HepG2 (cell line): Measurements from ENCODE around the gene TPST2. TPM values are rescaled to one million over a fixed set of nuclear protein-coding genes. Genes with fewer than 3 reads are reported as not detected.

Experiments used
- HDAC1 ChIP-seq: sonication (generic); formaldehyde crosslinking; IDR thresholded peaks from 2 replicates; pipeline ENCODE4 v1.5.1; 2020; ENCODE audit warnings: mild to moderate bottlenecking, missing genetic modification reagents
- HDAC6 ChIP-seq: fragments of 200-600 bp; sonication (generic); IDR thresholded peaks from 2 replicates; pipeline ENCODE4 v1.7.0; 2017; ENCODE audit warnings: mild to moderate bottlenecking, antibody characterized with exemption, low read length, low read depth
- IRF2 ChIP-seq: IDR thresholded peaks from 2 replicates; pipeline ENCODE4 v1.6.1; 2018; ENCODE audit warnings: missing genetic modification reagents, missing compliant biosample characterization
- KDM6A ChIP-seq: IDR thresholded peaks from 2 replicates; pipeline ENCODE4 v1.6.1; 2016; ENCODE audit warnings: low read depth
- MED1 ChIP-seq: sonication (generic); formaldehyde crosslinking; IDR thresholded peaks from 2 replicates; pipeline ENCODE4 v1.4.0; 2020; ENCODE audit warnings: missing genetic modification reagents
- MED8 ChIP-seq: sonication (generic); formaldehyde crosslinking; IDR thresholded peaks from 2 replicates; pipeline ENCODE4 v1.8.1; 2023; ENCODE audit warnings: mild to moderate bottlenecking, missing genetic modification reagents; ENCODE audit not compliant: insufficient replicate concordance
- NAIF1 ChIP-seq: sonication (generic); formaldehyde crosslinking; IDR thresholded peaks from 2 replicates; pipeline ENCODE4 v1.5.0; 2020; ENCODE audit warnings: mild to moderate bottlenecking, missing genetic modification reagents, borderline replicate concordance
- ONECUT2 ChIP-seq: sonication (generic); formaldehyde crosslinking; IDR thresholded peaks from 2 replicates; pipeline ENCODE4 v1.4.0; 2020; ENCODE audit warnings: missing genetic modification reagents
- POLR2AphosphoS5 ChIP-seq: IDR thresholded peaks from 2 replicates; pipeline ENCODE4 v1.6.1; 2012; ENCODE audit warnings: low read depth, low read length
- POLR2G ChIP-seq: fragments of 200-400 bp; formaldehyde crosslinking; IDR thresholded peaks from 2 replicates; pipeline ENCODE4 v1.6.1; 2018; ENCODE audit warnings: mild to moderate bottlenecking, low read depth, low read length, moderate library complexity
- TAF1 ChIP-seq: sonication (generic); formaldehyde crosslinking; IDR thresholded peaks from 2 replicates; pipeline ENCODE4 v1.4.0; 2020; ENCODE audit warnings: missing genetic modification reagents
- YEATS2 ChIP-seq: sonication (generic); formaldehyde crosslinking; IDR thresholded peaks from 2 replicates; pipeline ENCODE4 v1.4.0; 2020; ENCODE audit warnings: missing genetic modification reagents, borderline replicate concordance
- ZBTB26 ChIP-seq: IDR thresholded peaks from 2 replicates; pipeline ENCODE4 v1.6.1; 2016; ENCODE audit warnings: missing compliant biosample characterization, missing genetic modification reagents, borderline replicate concordance
- ZFP82 ChIP-seq: sonication (generic); formaldehyde crosslinking; IDR thresholded peaks from 2 replicates; pipeline ENCODE4 v1.5.1; 2020; ENCODE audit warnings: mild to moderate bottlenecking, missing genetic modification reagents, borderline replicate concordance
- ZFX ChIP-seq: sonication (generic); formaldehyde crosslinking; IDR thresholded peaks from 2 replicates; pipeline ENCODE4 v1.4.0; 2020; ENCODE audit warnings: mild to moderate bottlenecking, low read depth, missing genetic modification reagents, moderate library complexity
- ZNF10 ChIP-seq: sonication (generic); formaldehyde crosslinking; IDR thresholded peaks from 2 replicates; pipeline ENCODE4 v1.4.0; 2020; ENCODE audit warnings: mild to moderate bottlenecking, low read depth, missing genetic modification reagents, borderline replicate concordance
- ZNF362 ChIP-seq: sonication (generic); formaldehyde crosslinking; IDR thresholded peaks from 2 replicates; pipeline ENCODE4 v1.4.0; 2020; ENCODE audit warnings: missing genetic modification reagents, mild to moderate bottlenecking, borderline replicate concordance
- polyA plus RNA-seq, 8 experiments: library from polyadenylated mRNA; depleted of rRNA in 3 of 8; stranded (reverse) in 7 of 8; unstranded in 1 of 8; fragments of >200 nt; fragmentation: Illumina TruSeq in 4 of 8; extraction: Trizol in 4 of 8; gene quantifications; 2 replicates each; pipeline versions ENCODE4 v1.2.1 to v1.2.3, GENCODE V29; 2011 to 2016; ENCODE audit warnings: low read depth in 4 of 8, missing spikeins in 1 of 8, mixed read lengths in 1 of 8; ENCODE audit not compliant: insufficient read depth in 1 of 8
- total RNA-seq, 5 experiments: library from RNA; depleted of rRNA; stranded (reverse); fragments of >200 nt; fragmentation: Illumina TruSeq; extraction: Trizol; gene quantifications; 2 replicates each; pipeline ENCODE4 v1.2.3, GENCODE V29; 2016; ENCODE audit warnings: low read depth in 1 of 5
- TF ChIP-seq, protein P1 (sequence below): sonication (generic); formaldehyde crosslinking; IDR thresholded peaks from 2 replicates; pipeline ENCODE4 v1.5.1; 2020; ENCODE audit warnings: mild to moderate bottlenecking, missing genetic modification reagents, borderline replicate concordance
- TF ChIP-seq, protein P2 (sequence below): sonication (generic); formaldehyde crosslinking; IDR thresholded peaks from 2 replicates; pipeline ENCODE4 v1.4.0; 2020; ENCODE audit warnings: mild to moderate bottlenecking, missing genetic modification reagents
- TF ChIP-seq, protein P3 (sequence below): sonication (generic); formaldehyde crosslinking; IDR thresholded peaks from 2 replicates; pipeline ENCODE4 v1.8.1; 2023; ENCODE audit warnings: missing genetic modification reagents, mild to moderate bottlenecking, borderline replicate concordance

TPST2 gene
- total and polyA plus RNA-seq, 2 of the 13 experiments (the other 11 are each of a cell fraction or from before 2014, with no cell fraction given) = 15.2 to 23.8 TPM

GRCh38 chr22:26479792-26480610 lies 109.9 kb downstream of the TPST2 start (continued):
- TF ChIP-seq, protein P1, sequence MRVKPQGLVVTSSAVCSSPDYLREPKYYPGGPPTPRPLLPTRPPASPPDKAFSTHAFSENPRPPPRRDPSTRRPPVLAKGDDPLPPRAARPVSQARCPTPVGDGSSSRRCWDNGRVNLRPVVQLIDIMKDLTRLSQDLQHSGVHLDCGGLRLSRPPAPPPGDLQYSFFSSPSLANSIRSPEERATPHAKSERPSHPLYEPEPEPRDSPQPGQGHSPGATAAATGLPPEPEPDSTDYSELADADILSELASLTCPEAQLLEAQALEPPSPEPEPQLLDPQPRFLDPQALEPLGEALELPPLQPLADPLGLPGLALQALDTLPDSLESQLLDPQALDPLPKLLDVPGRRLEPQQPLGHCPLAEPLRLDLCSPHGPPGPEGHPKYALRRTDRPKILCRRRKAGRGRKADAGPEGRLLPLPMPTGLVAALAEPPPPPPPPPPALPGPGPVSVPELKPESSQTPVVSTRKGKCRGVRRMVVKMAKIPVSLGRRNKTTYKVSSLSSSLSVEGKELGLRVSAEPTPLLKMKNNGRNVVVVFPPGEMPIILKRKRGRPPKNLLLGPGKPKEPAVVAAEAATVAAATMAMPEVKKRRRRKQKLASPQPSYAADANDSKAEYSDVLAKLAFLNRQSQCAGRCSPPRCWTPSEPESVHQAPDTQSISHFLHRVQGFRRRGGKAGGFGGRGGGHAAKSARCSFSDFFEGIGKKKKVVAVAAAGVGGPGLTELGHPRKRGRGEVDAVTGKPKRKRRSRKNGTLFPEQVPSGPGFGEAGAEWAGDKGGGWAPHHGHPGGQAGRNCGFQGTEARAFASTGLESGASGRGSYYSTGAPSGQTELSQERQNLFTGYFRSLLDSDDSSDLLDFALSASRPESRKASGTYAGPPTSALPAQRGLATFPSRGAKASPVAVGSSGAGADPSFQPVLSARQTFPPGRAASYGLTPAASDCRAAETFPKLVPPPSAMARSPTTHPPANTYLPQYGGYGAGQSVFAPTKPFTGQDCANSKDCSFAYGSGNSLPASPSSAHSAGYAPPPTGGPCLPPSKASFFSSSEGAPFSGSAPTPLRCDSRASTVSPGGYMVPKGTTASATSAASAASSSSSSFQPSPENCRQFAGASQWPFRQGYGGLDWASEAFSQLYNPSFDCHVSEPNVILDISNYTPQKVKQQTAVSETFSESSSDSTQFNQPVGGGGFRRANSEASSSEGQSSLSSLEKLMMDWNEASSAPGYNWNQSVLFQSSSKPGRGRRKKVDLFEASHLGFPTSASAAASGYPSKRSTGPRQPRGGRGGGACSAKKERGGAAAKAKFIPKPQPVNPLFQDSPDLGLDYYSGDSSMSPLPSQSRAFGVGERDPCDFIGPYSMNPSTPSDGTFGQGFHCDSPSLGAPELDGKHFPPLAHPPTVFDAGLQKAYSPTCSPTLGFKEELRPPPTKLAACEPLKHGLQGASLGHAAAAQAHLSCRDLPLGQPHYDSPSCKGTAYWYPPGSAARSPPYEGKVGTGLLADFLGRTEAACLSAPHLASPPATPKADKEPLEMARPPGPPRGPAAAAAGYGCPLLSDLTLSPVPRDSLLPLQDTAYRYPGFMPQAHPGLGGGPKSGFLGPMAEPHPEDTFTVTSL (CRISPR knock-in tag) = 0 out of 2 replicates have a peak, but pooled peaks have one; percentile 28
- TF ChIP-seq ONECUT2 (CRISPR knock-in tag) = no peak
- 0 out of 2 replicates have a peak, but pooled peaks have one; percentile 36 for TF ChIP-seq ZNF362 (CRISPR knock-in tag)
- TF ChIP-seq ZFX (CRISPR knock-in tag) = peak; percentile 68
- TF ChIP-seq MED1 = 0 out of 2 replicates have a peak, but pooled peaks have one; percentile 19
- TF ChIP-seq, protein P2, sequence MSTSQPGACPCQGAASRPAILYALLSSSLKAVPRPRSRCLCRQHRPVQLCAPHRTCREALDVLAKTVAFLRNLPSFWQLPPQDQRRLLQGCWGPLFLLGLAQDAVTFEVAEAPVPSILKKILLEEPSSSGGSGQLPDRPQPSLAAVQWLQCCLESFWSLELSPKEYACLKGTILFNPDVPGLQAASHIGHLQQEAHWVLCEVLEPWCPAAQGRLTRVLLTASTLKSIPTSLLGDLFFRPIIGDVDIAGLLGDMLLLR (CRISPR knock-in tag) = no peak
- TF ChIP-seq MED8 (CRISPR knock-in tag) = no peak
- no peak for TF ChIP-seq IRF2 (CRISPR knock-in tag)
- TF ChIP-seq KDM6A (CRISPR knock-in tag) = peak; percentile 46; the same call in 1 of the 2 replicates
- peak; percentile 41; the same call in 1 of the 2 replicates for TF ChIP-seq HDAC1 (CRISPR knock-in tag)
- TF ChIP-seq ZFP82 (CRISPR knock-in tag) = no peak
- TF ChIP-seq HDAC6 = no peak
- TF ChIP-seq TAF1 (CRISPR knock-in tag) = peak; percentile 32; the same call in 1 of the 2 replicates
- TF ChIP-seq NAIF1 = peak; percentile 97
- TF ChIP-seq ZBTB26 (CRISPR knock-in tag) = no peak
- TF ChIP-seq YEATS2 = no peak
- TF ChIP-seq ZNF10 = no peak
- TF ChIP-seq POLR2AphosphoS5 = peak; percentile 63
- TF ChIP-seq, protein P3, sequence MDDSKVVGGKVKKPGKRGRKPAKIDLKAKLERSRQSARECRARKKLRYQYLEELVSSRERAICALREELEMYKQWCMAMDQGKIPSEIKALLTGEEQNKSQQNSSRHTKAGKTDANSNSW (CRISPR knock-in tag) = no peak
- TF ChIP-seq POLR2G = peak; percentile 71; the same call in 1 of the 2 replicates
